ENCODE results near the gene TENT5C.

- TF ChIP-seq CTCF (IDR thresholded peaks at IDR 0.05) (no peak), POLR2A (IDR thresholded peaks at IDR 0.05) (no peak)
Measured at GRCh38 chr1:117576236-117576635, 29.6 kb upstream of the TENT5C start.
